ENCODE results near the gene DIP2B.

- TF ChIP-seq, protein P1, sequence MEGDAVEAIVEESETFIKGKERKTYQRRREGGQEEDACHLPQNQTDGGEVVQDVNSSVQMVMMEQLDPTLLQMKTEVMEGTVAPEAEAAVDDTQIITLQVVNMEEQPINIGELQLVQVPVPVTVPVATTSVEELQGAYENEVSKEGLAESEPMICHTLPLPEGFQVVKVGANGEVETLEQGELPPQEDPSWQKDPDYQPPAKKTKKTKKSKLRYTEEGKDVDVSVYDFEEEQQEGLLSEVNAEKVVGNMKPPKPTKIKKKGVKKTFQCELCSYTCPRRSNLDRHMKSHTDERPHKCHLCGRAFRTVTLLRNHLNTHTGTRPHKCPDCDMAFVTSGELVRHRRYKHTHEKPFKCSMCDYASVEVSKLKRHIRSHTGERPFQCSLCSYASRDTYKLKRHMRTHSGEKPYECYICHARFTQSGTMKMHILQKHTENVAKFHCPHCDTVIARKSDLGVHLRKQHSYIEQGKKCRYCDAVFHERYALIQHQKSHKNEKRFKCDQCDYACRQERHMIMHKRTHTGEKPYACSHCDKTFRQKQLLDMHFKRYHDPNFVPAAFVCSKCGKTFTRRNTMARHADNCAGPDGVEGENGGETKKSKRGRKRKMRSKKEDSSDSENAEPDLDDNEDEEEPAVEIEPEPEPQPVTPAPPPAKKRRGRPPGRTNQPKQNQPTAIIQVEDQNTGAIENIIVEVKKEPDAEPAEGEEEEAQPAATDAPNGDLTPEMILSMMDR (IDR thresholded peaks at IDR 0.05 in 8 of 11, conservative IDR thresholded peaks at IDR 0.05 in 3 of 11): no peak
- TF ChIP-seq POLR2A (IDR thresholded peaks at IDR 0.05): no peak
Measured at GRCh38 chr12:50749459-50749882, 244.7 kb downstream of the DIP2B start.

All from spleen (tissue), 7 donors.